Measurements from ENCODE around the gene ITGB4.
A peak's percentile ranks its signal among the peaks of the same experiment; 100 is the strongest.
"Not testable (repeated sequence)": the region's sequence is repeated elsewhere in the genome, so short reads cannot be mapped to it uniquely, and the experiment has no call there.

Gene ITGB4

DNA sequence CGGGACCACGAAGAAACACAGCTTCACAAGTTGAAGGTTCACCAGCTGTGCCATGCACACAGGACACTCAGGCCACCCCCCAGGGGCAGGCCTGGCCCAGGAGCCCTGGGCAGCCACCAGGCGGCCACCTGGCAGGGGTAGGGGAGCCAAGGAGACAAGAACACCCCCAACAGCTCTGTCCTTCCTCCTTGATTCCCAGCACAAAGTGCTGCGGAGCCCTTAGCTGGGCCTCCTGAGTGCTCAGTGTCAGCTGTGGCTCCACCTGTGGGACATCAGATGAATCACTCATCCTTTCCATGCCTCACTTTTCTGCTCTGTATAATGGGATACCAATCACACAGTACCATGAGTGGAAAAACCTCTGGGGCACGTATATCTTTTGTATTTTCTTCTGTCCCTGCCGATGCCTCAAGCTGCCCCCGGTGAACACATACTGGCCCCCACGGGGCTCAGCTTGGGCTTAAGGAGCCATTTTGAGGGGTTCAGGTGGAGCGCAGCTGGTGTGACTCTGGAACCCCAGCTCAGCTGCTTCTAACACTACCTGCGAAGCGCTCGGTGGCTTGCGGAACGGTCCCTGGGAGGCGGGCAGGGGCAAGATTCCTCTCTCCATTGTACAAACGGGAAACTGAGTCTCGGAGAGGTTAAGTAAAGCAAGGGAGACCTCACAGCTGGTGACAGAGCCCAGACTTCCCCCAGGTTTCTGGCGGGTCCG is 31.7 kb downstream of the ITGB4 start:
- no peak for FAIRE-seq
- DNase-seq (ENCODE audit: low spot score): no peak

DNA sequence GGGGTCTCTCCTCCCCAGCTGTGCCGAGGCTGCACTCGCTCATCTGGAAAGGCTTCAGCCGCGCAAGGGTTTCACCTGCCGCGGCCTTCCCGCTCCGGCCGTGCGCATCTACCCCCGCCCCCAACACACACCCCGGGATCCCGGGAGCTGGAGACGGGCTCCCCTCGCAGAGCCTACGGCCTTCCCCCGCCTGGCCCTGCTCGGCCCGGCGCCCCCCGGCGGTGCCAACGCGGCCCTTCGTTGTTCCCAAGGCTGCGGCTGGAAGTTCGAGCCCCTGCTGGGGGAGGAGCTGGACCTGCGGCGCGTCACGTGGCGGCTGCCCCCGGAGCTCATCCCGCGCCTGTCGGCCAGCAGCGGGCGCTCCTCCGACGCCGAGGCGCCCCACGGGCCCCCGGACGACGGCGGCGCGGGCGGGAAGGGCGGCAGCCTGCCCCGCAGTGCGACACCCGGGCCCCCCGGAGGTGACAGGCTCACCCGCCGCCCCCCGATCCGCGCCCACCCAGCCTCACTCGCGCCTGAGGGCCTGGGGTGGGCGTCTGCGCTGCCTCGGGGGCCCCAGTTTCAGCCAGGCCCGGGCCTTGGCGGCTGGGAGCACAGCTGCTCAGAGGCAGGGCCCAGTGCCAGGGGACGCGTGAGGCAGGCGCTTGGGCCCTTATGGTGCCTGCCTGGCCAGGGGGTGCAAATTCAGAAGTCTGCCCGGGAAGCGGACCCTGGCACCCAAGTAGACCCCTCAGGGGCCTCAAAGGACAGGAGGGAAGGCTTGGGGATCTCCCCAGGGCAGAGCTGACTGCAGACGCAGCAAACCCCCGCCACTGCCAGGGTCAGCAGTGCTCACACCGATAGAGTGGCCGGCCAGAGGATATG is 32.5 kb downstream of the ITGB4 start:
- peak; percentile 91 for DNase-seq (ENCODE audit: low spot score)

DNA sequence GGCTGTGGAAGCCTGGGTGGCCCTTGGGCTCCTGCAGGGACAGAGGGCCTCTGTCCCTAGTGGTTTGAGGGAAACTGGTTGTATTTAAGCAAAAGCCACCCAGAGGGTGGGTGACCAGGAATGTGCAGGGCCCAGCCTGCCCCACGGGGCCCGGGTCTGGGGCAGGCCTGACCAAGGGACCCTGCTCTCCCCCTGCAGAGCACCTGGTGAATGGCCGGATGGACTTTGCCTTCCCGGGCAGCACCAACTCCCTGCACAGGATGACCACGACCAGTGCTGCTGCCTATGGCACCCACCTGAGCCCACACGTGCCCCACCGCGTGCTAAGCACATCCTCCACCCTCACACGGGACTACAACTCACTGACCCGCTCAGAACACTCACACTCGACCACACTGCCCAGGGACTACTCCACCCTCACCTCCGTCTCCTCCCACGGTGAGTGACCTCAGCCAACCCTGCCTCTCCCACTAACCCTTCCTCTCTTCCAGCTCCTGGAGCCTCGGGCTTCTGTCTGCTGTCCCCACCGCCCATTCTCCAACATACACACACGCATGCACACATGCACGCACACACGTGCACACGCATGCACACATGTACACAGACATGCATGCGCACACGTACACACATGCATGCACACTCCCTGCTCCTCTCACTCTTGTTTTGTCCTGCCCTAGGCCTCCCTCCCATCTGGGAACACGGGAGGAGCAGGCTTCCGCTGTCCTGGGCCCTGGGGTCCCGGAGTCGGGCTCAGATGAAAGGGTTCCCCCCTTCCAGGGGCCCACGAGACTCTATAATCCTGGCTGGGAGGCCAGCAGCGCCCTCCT is 33.3 kb downstream of the ITGB4 start:
- FAIRE-seq: peak; percentile 91
- DNase-seq (ENCODE audit: low spot score): no peak

More for the DNA sequence above, 32.5 kb downstream of the ITGB4 start:
- FAIRE-seq: peak; percentile 65

DNA sequence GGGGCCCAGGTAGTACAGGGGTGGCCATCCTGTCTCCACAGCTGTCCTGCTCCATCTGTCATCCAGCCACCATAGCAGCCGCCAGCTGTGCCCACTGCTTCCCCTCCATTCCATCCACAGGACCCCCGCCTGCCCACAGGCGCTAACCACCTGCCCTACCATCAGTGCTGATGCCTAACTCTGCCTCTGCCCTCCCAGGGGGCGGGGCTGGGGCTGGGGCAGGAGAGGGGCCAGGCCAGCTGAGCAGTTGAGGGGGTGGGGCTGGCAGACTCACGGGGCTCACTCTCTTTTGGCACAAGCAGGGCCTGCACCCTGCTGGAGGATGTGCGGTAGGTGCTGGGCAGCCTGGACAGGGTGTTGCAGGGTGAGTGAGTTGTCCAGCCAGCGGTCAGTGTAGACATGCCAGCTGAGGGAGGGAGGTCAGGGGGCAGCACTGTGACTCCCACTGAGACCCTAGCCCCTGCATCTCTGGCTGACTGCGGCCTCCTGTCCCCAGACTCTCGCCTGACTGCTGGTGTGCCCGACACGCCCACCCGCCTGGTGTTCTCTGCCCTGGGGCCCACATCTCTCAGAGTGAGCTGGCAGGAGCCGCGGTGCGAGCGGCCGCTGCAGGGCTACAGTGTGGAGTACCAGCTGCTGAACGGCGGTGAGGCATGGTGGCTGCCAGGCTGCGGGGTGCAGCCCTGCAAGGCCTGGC is 34.1 kb downstream of the ITGB4 start:
- peak; percentile 62 for FAIRE-seq
- no peak for DNase-seq (ENCODE audit: low spot score)

DNA sequence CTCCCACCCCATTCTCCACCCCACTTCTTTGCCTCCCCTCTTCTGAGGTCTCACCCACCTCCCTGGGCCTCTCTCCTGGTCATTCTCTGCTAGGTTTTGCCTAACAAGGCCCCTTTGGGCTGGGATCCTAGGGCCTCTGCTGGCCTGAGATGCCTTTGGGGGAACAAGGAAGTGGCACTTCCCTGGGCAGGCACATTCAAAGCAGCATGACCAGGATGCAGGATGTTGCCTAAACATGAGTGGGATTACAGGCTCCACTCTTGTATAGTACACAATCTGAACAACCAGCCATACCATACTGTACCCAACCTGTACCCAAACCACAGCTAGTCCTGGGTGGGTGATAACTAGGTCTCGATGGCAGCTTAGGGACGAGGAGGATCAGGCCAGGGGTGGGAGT is 34.7 kb downstream of the ITGB4 start:
- DNase-seq (ENCODE audit: low spot score): no peak
- FAIRE-seq: peak; percentile 90

DNA sequence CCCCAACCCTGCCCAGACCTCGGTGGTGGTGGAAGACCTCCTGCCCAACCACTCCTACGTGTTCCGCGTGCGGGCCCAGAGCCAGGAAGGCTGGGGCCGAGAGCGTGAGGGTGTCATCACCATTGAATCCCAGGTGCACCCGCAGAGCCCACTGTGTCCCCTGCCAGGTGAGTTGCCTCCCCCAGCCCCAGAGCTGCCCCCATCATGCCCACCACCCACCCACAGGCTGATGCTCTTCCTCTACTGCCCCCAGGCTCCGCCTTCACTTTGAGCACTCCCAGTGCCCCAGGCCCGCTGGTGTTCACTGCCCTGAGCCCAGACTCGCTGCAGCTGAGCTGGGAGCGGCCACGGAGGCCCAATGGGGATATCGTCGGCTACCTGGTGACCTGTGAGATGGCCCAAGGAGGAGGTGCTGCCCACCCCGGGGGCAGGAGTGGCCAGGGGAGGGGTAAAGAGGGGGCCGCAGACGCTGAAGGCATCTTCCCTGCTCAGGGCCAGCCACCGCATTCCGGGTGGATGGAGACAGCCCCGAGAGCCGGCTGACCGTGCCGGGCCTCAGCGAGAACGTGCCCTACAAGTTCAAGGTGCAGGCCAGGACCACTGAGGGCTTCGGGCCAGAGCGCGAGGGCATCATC is 35.3 kb downstream of the ITGB4 start:
- DNase-seq (ENCODE audit: low spot score): no peak
- FAIRE-seq: no peak

DNA sequence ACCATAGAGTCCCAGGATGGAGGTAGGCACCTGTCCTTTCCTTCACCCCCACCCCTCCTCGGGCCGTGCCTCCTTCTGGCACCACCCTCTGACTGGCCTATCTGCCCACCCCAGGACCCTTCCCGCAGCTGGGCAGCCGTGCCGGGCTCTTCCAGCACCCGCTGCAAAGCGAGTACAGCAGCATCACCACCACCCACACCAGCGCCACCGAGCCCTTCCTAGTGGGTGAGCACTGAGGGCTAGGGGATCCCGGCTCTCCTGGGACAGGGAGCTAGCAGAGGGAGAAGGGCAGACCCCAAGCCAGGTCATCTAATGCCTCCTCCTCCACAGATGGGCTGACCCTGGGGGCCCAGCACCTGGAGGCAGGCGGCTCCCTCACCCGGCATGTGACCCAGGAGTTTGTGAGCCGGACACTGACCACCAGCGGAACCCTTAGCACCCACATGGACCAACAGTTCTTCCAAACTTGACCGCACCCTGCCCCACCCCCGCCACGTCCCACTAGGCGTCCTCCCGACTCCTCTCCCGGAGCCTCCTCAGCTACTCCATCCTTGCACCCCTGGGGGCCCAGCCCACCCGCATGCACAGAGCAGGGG is 35.9 kb downstream of the ITGB4 start:
- peak; percentile 66 for FAIRE-seq
- no peak for DNase-seq (ENCODE audit: low spot score)

DNA sequence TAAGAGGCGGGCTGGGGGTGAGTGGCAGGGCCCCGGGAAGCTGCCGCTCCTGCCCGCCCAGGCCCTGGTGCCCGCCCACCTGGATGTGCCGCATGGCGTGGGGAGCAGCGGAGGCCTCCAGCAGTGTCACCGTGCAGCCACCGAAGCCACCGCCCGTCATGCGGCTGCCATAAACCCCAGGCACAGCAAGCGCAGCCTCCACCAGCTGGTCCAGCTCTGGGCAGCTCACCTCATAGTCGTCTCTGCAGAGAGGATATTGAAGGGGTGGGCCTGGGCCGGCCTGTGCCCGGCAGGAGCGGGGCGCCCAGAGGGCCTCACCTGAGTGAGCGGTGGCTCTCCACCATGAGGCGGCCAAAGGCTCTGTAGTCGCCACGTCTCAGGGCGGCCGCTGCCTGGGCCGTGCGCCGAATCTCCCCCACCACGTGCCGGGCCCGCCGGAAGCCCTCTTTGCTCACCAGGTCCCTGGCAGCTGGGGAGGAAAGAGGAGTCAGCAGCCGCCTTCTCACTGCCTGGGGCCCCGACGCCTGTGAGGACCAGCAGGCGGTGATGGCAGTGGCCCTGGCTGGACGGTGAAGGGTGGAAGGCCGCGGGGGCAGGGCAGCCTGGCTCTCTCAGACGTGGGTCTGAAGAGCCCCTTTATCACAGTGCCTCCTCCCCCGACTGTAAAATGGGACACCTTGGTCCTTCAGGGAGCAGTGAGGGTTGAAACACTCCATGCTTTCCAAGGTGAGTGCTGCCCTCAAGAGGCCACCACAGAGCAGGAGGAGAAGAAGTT is 37.1 kb downstream of the ITGB4 start:
- FAIRE-seq (peak; percentile 52), DNase-seq (ENCODE audit: low spot score) (no peak)

DNA sequence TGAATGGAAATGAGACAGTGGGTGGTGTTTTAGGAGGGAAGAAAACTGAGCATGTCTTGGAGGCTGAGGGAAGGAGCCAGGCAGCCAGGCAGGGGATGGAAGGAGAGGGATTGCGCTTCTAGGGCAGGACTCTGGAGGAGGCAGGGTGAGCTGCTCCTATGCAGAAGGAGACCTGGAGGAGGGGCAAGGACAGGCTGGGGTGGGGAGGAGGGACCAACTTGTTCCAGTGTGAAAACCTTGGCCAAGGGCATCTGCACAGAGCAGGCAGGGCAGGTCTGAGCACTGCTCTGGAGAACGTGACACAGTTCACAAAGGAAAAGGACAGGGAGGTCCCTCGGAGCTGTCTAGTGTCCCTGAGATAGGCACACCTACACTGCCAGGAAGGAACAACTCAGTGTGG is 38.2 kb downstream of the ITGB4 start:
- FAIRE-seq (no peak), DNase-seq (ENCODE audit: low spot score) (no peak)

DNA sequence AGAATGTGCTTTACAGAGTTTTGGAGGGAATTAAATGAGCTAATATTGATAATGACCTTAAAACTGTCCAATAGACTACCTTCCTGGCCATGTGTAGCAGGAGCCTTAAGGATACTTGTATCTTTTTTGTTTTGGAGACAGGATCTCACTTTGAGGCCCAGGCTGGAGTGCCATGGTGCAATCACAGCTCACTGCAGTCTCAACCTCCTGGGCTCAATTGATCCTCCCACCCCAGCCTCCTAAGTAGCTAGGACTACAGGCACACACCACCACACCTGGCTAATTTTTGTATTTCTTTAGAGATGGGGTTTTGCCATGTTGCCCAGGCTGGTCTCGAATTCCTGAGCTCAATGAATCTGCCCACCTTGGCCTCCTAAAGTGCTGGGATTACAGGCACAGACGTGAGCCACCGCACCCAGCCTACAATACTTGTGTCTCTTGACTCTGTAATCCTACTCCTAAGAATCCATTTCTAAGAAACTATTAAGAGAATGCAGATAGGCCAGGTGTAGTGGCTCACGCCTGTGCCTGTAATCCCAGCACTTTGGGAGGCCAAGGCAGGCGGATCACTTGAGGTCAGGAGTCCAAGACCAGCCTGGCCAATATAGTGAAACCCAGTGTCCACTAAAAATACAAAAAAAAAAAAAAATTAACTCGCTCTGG is 38.9 kb downstream of the ITGB4 start:
- FAIRE-seq; DNase-seq (ENCODE audit: low spot score): not testable (repeated sequence)

DNA sequence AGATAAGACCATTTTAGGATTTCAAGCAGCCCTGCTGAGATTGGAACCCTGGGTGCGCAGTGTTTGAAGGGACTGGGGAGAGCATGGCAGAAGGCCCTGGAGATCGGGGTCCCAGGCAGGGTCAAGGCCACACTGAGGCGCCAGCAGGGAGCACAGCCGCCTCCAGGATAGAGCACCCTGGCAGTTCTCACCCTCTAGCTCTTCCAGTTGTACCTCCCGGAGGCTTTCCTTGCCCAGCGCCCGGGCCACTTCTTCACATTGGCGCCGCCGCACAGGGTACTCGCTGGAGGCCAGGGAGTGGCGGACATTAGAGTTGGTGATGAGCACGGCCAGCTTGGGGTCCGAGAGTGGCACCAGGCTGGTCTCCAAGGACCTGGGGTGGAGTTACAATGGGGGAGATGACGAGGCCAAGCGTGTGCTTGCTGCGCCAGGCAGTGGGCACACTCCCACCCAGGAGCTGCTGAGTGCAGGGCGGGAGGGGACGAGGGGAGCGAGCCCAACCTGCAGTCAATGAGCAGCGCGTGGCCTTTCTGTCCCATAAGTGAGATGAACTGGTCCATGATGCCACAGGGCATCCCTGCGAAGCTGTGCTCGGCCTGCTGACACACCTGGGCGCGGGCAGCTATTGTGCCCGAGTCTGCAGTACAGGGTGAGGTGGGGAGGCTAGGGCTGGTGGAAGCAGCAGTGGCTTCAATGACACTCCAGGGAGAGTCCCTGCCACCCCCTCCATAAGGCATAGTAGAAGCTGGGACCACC is 41.4 kb downstream of the ITGB4 start:
- FAIRE-seq (no peak), DNase-seq (ENCODE audit: low spot score) (no peak)

DNA sequence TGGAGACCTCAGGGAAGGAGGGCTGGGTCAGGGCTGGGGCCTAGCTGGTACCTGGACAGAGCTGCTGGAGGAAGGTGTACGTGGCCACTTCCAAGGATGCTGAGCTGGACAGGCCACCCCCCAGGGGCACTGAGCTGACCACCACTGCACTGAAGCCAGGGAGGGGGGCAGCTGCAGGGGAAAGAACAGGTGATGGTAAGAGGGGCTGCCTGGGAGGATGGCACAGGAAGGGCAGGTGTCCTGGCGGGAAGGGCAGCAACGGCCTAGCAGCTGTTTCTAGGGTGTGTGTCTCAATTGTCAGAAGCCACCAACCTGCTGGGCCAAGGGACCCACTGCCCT is 42.0 kb downstream of the ITGB4 start:
- no peak for FAIRE-seq
- DNase-seq (ENCODE audit: low spot score): no peak

DNA sequence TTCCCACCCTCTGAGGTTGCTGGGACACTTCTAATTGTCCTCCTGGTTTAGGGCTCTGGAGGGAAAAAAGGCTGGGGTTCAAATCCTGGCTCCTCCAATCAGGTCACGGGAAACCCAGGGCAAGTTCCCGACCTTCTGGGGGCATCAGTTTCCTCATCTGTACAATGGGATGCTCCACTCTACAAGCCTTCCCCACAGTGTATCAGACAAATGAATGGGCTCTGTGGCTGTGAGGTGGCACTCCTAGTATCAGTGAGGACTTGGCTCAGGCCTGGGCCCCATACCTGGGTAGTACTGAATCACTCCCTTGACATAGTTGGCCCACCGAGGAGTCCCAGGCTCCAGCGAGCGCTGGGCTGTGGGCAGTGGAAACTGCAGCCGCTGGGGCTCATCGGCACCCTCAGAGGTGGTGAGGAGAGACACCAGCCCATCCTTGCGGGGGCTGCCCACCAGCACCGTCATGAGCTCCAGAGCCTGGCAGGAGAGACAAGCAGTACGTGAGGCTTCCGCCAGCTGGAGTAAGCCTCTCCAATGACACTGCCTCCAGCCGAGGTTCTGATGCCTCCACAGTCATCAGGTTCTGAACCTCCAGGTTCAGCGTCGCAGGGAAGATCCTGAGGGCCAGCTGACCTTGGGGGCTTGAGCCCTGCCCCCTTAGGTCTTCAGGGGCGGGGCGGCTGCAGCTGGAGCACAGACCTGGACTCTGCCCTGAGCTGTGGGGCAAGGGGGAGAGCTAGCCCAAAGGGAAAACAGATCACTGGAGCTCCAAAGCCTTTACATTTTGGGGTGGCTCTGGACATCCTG is 42.6 kb downstream of the ITGB4 start:
- FAIRE-seq (no peak), DNase-seq (ENCODE audit: low spot score) (no peak)

DNA sequence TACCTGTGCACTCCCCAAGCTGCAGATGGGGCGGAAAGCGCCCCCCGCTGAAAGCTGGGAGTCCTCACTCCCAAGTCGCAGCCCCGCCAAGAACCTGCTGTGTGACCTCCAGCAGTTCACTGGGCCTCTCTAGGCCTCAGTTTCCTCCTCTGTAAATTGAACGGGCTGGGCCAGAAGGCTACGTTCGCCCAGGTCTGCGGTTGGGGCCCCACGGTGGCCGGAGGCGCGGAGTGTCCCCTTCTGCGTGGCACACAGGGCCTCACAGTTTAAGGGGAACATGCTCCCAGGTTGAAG is 43.1 kb downstream of the ITGB4 start:
- DNase-seq (ENCODE audit: low spot score): no peak
- no peak for FAIRE-seq

DNA sequence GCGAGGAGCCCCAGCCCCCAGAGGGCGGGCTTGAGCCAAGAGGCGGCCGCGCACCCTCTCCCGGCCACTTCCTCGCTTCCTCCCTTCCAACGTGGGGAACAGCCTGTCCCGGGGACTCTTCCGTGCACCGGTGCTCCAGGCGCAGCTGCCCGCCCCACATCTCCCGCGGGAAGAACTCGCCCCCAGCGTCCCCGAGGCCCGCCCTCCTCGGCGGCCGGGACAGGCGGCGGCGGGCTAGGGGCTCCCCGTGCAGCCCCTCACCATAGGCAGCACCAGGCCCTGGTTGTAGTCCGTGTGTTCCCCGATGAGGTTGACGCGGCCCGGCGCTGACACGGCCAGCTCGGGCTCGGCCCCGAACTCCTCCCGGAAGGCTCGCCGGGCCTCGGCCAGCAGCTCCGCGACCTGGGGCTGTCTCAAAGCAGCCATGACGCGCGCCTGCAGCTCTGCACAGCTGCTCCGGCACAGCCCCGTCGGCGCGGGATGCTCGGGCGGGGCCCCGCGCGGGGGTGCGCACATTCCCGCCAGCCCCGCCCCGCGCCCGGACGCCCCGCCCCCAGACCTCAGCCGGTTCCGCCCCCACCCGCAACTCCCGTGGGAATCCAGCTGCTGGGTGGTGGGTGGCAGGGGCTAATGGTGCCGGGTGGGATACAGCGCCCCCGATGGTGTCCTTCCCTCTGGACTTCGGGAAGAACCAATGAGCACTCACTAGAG is 43.6 kb downstream of the ITGB4 start, which contains the start of gene GALK1:
TSS of gene GALK1 (minus strand) at position 482 of the 711 bp plus-strand sequence. CDS start at position 426, 56 bp downstream.
- FAIRE-seq: peak; percentile 48

DNA sequence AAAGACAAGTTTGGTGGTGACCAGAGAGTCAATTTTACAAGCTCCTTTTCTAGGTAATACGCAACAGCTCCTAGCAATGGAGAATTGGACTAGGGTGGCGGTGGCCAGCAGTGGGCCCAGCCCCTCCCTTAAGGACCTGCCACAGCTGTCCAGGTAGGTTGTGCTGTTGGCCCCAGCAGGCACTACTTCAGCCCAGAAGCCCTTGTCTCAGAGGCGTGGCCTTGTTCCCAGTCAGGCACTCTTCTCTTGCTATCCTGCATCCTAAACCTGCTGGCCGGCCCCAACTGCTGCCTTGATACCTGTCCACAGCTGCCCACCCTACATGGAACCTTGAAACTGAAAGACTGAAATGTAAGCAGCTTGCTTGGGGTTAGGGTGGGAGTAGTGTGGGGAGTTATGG is 44.7 kb downstream of the ITGB4 start:
- DNase-seq (ENCODE audit: low spot score) (no peak), FAIRE-seq (no peak)

More for the DNA sequence above, 43.6 kb downstream of the ITGB4 start, which contains the start of gene GALK1:
- DNase-seq (ENCODE audit: low spot score): peak; percentile 90

DNA sequence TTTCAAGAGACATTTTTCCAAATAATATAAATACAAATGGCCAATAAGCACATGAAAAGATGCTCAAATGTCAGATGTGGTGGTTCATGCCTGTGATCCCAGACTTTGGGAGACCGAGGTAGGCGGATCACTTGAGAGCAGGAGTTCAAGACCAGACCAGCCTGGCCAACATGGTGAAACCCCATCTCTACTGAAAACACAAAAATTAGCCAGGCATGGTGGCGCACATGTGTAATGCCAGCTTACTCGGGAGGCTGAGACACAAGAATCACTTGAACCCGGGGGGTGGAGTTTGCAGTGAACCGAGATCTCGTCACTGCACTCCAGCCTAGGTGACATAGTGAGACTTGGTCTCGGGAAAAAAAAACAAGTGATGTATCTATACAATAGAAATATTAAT is 46.6 kb downstream of the ITGB4 start:
- FAIRE-seq (no peak), DNase-seq (ENCODE audit: low spot score) (no peak)
